ENCODE data around the gene LOXHD1. TPM values are rescaled to one million over a fixed set of nuclear protein-coding genes. Genes with fewer than 3 reads are reported as not detected.

LOXHD1 gene
- total and polyA plus RNA-seq, 8 donors, result 0.12 to 0.46 (median 0.15) TPM; not detected in 2

DNA sequence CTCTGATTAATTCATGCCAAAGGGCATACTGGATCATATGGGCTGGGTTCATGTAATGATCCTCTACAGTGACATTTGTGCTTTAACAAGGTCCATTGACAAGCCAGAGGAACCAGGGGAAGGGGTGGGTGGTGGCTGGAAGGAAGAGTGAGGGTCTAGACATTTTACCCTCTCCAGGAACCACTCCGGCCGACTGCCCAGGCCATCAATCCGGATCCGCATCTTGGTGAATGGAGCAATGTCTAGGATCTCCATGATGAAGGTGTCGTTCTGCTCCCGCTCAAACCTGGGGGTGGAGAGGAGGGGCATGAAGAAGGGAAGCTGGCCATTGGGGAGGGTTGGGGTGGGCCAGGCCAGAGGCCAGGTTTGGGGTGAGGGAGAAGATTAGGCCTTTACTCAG, 147.5 kb downstream of the LOXHD1 start:
- TF ChIP-seq, protein P1, sequence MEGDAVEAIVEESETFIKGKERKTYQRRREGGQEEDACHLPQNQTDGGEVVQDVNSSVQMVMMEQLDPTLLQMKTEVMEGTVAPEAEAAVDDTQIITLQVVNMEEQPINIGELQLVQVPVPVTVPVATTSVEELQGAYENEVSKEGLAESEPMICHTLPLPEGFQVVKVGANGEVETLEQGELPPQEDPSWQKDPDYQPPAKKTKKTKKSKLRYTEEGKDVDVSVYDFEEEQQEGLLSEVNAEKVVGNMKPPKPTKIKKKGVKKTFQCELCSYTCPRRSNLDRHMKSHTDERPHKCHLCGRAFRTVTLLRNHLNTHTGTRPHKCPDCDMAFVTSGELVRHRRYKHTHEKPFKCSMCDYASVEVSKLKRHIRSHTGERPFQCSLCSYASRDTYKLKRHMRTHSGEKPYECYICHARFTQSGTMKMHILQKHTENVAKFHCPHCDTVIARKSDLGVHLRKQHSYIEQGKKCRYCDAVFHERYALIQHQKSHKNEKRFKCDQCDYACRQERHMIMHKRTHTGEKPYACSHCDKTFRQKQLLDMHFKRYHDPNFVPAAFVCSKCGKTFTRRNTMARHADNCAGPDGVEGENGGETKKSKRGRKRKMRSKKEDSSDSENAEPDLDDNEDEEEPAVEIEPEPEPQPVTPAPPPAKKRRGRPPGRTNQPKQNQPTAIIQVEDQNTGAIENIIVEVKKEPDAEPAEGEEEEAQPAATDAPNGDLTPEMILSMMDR (IDR thresholded peaks at IDR 0.05), result no peak
- no peaks in the 10 kb centered on the region for H3K27me3 ChIP-seq
- no peak overlapping the region for H3K4me3 ChIP-seq
- H3K4me1 ChIP-seq, result no peaks in the 10 kb centered on the region
- H3K9me3 ChIP-seq, result no peaks in the 10 kb centered on the region
- intact Hi-C loops (cut with DNase I), result no loop called here
- DNase-seq (no peak), FAIRE-seq (no peak), ATAC-seq (no peak)
- no peak overlapping the region for H3K27ac ChIP-seq
- no peaks in the 10 kb centered on the region for H3K36me3 ChIP-seq
- 68 to 80% methylated on average over 6 of the region's 6 CpGs for WGBS, 2 donors

DNA sequence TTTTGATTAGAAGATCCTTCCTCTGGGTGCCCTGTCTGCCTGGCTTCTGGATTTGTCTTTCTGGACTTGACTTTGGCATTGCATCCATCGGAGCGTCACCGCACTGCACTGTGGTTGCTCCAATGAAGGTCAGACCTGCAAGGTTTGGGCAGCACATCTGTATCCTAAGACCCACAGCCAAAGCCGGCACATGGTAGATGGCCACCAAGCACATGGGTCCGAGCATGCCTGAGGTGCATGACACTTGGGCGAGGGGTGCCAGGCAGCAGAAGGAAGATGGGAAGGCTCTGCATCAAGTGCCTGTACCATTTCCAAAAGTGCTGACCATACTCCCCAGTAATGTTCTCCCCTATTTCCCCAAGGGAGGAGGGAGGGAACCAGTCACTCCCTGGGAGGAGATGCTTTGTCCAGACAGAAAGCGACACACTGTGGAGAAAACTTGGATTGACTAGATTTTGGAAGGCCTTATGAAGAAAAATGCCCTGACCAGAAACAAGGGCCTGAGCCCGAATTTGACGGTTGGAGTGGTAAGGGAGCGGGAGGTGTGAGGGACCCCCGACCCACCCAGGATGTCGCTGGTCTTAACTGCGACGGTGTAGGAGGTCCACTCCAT, 149.9 kb downstream of the LOXHD1 start:
- FAIRE-seq, result no peak

DNA sequence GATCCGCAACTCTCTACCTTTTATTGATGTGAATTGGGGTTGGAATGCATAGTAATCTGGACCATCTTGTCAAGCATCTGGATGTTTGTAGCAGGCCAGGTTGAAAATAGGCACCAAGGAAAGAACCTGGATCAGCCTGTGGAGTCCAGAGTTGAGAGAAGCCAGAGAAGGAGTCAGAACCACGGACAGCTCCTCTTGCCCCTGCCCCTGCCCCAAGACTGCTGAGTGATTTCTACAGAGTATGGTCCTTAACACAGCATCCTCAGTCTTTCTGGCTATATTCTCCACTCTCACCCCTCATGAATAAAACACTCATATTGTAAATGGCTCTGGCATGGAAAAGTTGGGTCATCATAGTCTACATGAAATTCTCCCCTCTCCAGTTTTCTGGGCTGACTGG, 154.6 kb downstream of the LOXHD1 start:
- DNase-seq, result no peak
- FAIRE-seq, result no peak
- intact Hi-C loops (cut with DNase I), result no loop called here
- Histone ChIP-seq H3K9me3 (no peaks in the 10 kb centered on the region), H3K27ac (no peak overlapping the region), H3K4me1 (no peaks in the 10 kb centered on the region), H3K27me3 (peaks cover 0 to 6% (median 0%) of the 10 kb centered on the region in 4 donors), H3K36me3 (no peaks in the 10 kb centered on the region), H3K4me3 (no peak overlapping the region)
- no peak for ATAC-seq
- TF ChIP-seq, protein P1 (IDR thresholded peaks at IDR 0.05), result no peak
- 15 to 24% methylated on average over 2 of the region's 2 CpGs for WGBS, 2 donors

More for the DNA sequence above, 149.9 kb downstream of the LOXHD1 start:
- intact Hi-C loops (cut with DNase I), result no loop called here
- WGBS, 2 donors, result 73 to 84% methylated on average over 14 of the region's 14 CpGs
- Histone ChIP-seq H3K4me1 (no peaks in the 10 kb centered on the region), H3K36me3 (no peaks in the 10 kb centered on the region), H3K4me3 (no peak overlapping the region), H3K27ac (no peak overlapping the region), H3K9me3 (no peaks in the 10 kb centered on the region), H3K27me3 (no peaks in the 10 kb centered on the region)
- TF ChIP-seq, protein P1 (IDR thresholded peaks at IDR 0.05), result no peak
- ATAC-seq (no peak), DNase-seq (no peak)

DNA sequence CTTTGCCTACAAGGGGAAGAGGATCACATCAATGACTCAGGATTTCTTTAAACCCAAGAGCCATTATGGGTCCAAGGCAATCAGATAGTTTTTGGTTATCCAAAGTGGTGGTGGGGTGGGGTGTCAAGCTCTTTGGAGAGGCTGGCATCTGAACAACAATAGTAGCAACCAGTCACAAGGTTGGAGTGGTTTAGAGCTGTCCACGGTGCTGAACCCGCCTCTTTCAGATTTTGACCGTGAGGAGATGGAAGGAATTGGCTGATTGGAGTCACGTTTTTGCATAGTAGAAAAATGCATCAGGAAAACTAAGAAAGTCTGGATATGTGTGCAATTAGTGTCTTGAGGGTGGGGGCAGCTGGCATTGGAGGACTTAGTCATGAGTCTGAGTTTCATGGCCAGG, 159.9 kb downstream of the LOXHD1 start:
- intact Hi-C loops (cut with DNase I), result no loop called here
- no peak overlapping the region for H3K27ac ChIP-seq
- WGBS, 2 donors, result 4 to 5% methylated on average over 4 of the region's 4 CpGs
- no peak overlapping the region for H3K4me3 ChIP-seq
- DNase-seq (no peak), FAIRE-seq (no peak), ATAC-seq (no peak)
- H3K36me3 ChIP-seq, result no peaks in the 10 kb centered on the region
- TF ChIP-seq, protein P1 (IDR thresholded peaks at IDR 0.05), result no peak
- no peaks in the 10 kb centered on the region for H3K9me3 ChIP-seq
- no peaks in the 10 kb centered on the region for H3K4me1 ChIP-seq
- peaks cover 0 to 10% (median 0%) of the 10 kb centered on the region in 4 donors for H3K27me3 ChIP-seq

DNA sequence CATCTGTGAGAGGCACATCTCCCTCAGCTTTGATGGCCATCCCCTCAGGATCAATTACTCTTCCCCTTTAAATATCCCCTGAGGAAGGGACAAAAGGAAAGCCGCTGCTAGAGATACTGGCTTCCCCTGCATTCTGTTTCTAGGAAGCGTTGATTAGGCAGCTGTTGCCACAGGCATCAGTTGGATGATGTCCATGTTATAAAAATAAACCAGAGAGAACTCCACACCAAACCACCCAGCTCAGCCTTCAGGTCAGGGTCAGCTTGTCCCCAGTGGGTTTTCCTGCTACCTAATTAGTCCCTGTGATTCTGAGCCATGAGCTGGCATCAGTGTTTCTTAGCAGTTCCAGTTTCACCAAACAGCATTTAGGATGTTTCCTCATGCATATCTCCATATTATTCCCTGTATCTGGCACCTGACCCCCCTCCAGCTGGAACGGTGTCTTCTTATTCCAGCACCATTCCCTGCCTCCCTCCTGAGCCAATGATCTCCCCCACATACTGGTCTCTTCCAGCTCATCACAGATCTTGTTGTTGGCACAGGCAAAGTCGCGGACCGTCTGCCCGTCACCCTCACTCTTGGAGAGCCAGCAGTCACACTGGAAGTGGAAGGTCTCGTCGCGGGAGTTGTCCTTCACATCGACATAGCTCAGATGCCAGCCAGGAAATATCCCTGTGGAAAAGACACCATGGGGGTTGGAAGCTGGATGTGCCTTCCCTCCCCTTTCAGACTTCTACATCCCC, 168.4 kb downstream of the LOXHD1 start:
- DNase-seq, result no peak
- intact Hi-C loops (cut with DNase I), result loop anchor here in 1 of 3 donors (10.0 kb wide), 1 partner anchor 204 kb away; no protein-coding TSS in a partner anchor

More for the DNA sequence above, 168.4 kb downstream of the LOXHD1 start:
- ATAC-seq (no peak), FAIRE-seq (no peak)
- Histone ChIP-seq H3K9me3 (no peaks in the 10 kb centered on the region), H3K4me3 (no peak overlapping the region), H3K36me3 (no peaks in the 10 kb centered on the region), H3K27ac (no peak overlapping the region), H3K27me3 (no peaks in the 10 kb centered on the region), H3K4me1 (no peaks in the 10 kb centered on the region)
- 72 to 78% methylated on average over 11 of the region's 11 CpGs for WGBS, 2 donors
- TF ChIP-seq, protein P1 (IDR thresholded peaks at IDR 0.05), result no peak

Data from pancreas (tissue), 10 donors.